ENCODE measurements around the gene VPS13D.

GRCh38 chr1:12342401-12343003, 112.7 kb downstream of the VPS13D start:
- TF ChIP-seq CTCF (IDR thresholded peaks at IDR 0.05 in 4 of 5, conservative IDR thresholded peaks at IDR 0.05 in 1 of 5) (no peak), POLR2A (IDR thresholded peaks at IDR 0.05) (no peak)
